HEK293T (cell line): Measurements from ENCODE around the gene OVCH1.

Source experiments
- ARNT ChIP-seq: fragments of 450-650 bp; IDR thresholded peaks from 2 replicates; pipeline ENCODE4 v1.6.1; 2017; ENCODE audit warnings: mild to moderate bottlenecking
- BHLHE40 ChIP-seq: fragments of 450-650 bp; IDR thresholded peaks from 2 replicates; pipeline ENCODE4 v1.6.1; 2016; ENCODE audit warnings: mild to moderate bottlenecking, moderate library complexity, borderline replicate concordance
- ELF4 ChIP-seq: fragments of 450-650 bp; IDR thresholded peaks from 2 replicates; pipeline ENCODE4 v1.6.1; 2017; ENCODE audit warnings: antibody characterized with exemption
- FOXK2 ChIP-seq: fragments of 450-650 bp; IDR thresholded peaks from 2 replicates; pipeline ENCODE4 v1.6.1; 2016; ENCODE audit warnings: mild to moderate bottlenecking
- FOXM1 ChIP-seq: fragments of 450-650 bp; IDR thresholded peaks from 2 replicates; pipeline ENCODE4 v1.6.1; 2017; ENCODE audit warnings: mild to moderate bottlenecking, borderline replicate concordance
- HDGF ChIP-seq: fragments of 450-650 bp; IDR thresholded peaks from 2 replicates; pipeline ENCODE4 v1.6.1; 2017; ENCODE audit warnings: antibody characterized with exemption, borderline replicate concordance
- L3MBTL2 ChIP-seq: fragments of 450-650 bp; conservative IDR thresholded peaks from 2 replicates; pipeline ENCODE4 v1.6.1; 2016; ENCODE audit warnings: mild to moderate bottlenecking
- NFRKB ChIP-seq: fragments of 450-650 bp; IDR thresholded peaks from 2 replicates; pipeline ENCODE4 v1.6.1; 2016; ENCODE audit warnings: mild to moderate bottlenecking, moderate library complexity
- SP1 ChIP-seq: fragments of 450-650 bp; IDR thresholded peaks from 2 replicates; pipeline ENCODE4 v1.6.1; 2017
- SUZ12 ChIP-seq: fragments of 450-650 bp; IDR thresholded peaks from 2 replicates; pipeline ENCODE4 v1.6.1; 2016; ENCODE audit warnings: mild to moderate bottlenecking
- TARDBP ChIP-seq: fragments of 450-650 bp; IDR thresholded peaks from 2 replicates; pipeline ENCODE4 v1.6.1; 2016
- TF ChIP-seq, protein P1 (sequence below): fragments of 450-650 bp; IDR thresholded peaks from 2 replicates; pipeline ENCODE4 v1.6.1; 2016

DNA sequence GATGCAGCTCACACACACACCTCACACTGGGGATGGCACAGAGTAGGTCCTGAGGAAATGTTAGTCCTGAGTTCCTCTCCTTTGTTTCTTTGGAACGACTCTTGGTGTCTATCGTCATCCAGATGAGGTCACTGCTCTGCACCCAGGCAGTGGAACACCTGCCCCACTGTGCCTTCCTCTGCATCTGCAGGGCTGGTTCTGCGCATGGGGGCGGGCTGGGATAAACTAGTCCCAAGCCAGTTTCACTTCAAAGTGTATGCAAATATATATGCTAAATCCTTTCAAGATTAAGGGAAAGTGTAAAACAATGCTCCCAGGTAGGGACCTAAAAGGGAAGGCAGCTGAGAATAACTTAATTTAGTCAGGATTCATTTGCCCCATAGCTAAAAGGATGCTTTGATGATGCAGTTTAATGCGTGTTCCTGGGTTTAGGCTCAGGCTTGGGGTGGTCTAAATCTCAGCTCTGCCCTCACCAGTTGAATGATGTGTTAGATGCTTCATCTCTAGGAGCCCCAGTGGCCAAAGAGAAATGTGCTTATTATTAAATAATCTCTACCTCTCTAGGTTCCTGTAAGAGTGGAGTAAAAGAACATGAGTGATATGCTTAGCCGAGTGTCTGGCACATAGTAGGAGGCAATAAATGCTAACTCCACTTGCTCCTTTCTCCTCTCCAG lies 47.1 kb upstream of the OVCH1 start:
- no peak for TF ChIP-seq BHLHE40
- no peak for TF ChIP-seq FOXK2
- no peak for TF ChIP-seq SP1
- no peak for TF ChIP-seq ARNT
- no peak for TF ChIP-seq L3MBTL2
- no peak for TF ChIP-seq TARDBP
- TF ChIP-seq SUZ12 = no peak
- no peak for TF ChIP-seq ELF4
- no peak for TF ChIP-seq FOXM1
- TF ChIP-seq, protein P1, sequence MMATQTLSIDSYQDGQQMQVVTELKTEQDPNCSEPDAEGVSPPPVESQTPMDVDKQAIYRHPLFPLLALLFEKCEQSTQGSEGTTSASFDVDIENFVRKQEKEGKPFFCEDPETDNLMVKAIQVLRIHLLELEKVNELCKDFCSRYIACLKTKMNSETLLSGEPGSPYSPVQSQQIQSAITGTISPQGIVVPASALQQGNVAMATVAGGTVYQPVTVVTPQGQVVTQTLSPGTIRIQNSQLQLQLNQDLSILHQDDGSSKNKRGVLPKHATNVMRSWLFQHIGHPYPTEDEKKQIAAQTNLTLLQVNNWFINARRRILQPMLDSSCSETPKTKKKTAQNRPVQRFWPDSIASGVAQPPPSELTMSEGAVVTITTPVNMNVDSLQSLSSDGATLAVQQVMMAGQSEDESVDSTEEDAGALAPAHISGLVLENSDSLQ = no peak
- no peak for TF ChIP-seq HDGF
- no peak for TF ChIP-seq NFRKB
